LNCAP (cell line): ENCODE data around the gene RPS28.

Experiments
- TF ChIP-seq, protein P1 (sequence below): fragments of 450-650 bp; IDR thresholded peaks from 2 replicates; pipeline ENCODE4 v1.5.1; 2017; ENCODE audit warnings: mild to moderate bottlenecking

The RPS28 gene

DNA sequence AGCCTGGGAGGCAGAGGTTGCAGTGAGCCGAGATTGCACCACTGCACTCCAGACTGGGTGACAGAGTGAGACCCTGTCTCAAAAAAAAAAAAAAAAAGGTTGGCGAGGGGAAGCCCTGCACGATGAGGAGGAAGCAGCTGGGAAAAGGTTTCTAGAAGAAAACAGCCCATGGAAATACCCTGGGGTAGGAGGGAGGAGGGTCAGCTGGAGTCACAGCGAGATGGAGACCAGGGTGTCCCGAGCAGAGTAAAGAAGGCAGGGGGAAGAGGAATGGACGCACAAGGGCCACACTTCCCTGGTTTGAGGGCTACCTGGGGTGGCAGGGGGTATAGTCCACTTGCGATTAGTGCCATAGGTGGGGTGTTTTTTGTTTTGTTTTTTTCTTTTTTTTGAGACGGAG is 15.4 kb downstream of the RPS28 start:
- TF ChIP-seq, protein P1, sequence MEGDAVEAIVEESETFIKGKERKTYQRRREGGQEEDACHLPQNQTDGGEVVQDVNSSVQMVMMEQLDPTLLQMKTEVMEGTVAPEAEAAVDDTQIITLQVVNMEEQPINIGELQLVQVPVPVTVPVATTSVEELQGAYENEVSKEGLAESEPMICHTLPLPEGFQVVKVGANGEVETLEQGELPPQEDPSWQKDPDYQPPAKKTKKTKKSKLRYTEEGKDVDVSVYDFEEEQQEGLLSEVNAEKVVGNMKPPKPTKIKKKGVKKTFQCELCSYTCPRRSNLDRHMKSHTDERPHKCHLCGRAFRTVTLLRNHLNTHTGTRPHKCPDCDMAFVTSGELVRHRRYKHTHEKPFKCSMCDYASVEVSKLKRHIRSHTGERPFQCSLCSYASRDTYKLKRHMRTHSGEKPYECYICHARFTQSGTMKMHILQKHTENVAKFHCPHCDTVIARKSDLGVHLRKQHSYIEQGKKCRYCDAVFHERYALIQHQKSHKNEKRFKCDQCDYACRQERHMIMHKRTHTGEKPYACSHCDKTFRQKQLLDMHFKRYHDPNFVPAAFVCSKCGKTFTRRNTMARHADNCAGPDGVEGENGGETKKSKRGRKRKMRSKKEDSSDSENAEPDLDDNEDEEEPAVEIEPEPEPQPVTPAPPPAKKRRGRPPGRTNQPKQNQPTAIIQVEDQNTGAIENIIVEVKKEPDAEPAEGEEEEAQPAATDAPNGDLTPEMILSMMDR: no peak

DNA sequence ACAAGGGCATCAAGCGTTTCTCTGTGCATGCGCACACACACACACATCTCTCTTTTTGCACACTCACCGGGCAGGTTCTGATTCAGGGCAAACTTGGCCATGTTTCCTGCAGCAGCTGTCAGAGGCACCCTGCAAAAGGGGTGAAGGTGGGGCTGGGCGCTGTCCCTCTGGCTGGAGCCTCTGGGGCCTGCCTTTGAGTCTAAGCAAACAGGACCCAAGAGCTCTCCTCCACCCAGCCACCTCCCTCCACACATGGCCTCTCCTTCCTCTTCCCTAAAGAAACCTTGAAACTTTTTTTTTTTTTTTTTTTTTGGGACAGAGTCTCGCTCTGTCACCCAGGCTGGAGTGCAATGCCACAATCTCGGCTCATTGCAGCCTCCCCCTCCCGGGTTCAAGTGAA is 16.4 kb downstream of the RPS28 start:
- TF ChIP-seq, protein P1: no peak

DNA sequence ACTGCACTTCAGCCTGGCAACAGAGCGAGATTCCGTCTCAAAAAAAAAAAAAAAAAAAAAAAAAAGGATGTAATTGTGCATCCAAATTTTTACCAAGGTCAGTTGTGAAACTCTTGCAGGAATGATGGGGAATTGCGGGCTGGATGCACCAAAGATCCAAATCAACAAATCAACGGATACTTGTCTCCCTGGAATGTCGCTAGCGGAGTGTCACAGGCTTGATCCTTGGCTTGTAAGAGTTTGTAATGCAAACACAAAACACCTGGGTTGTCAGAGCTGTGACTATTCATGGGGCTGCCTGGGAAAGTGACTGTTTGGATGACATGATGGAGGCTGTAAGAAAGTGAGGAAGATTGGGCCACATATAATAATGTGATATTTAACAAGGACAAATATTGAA is 17.5 kb downstream of the RPS28 start:
- TF ChIP-seq, protein P1: no peak

DNA sequence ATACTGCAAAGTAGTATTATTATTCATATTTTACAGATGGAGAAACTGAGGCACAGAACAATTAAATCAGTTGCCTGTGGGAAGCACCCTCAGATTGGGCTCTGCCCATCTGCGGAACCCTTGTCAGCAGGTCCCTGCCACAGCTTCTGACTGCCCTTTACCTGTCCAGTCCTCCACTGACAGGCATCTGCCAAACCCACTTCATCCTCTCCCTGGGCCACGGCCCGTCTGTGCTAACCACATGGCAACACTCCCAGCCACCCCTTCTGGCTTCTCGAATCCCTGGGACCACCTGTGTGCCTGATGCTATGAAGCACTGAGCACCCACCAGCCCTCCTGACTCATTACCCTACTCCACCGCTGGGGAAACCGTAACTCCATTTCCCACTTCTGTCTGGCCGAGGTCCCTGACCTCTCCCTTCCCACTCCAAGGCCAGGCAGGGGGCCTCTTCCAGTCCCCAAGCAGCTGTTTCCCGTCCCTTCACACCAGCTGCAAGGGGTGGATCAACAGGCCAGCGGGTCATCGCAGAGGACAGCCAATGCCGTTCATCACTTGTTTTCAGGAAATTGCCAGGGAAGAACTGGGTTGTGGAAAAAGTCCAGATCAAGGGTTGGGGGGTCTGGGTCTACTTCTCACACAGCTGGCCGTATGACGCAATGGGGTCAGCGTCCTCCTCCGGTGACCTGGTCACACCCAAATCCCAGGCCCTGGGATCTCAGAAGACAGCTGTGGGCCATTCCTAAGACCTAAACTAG is 19.2 kb downstream of the RPS28 start:
- TF ChIP-seq, protein P1: no peak

DNA sequence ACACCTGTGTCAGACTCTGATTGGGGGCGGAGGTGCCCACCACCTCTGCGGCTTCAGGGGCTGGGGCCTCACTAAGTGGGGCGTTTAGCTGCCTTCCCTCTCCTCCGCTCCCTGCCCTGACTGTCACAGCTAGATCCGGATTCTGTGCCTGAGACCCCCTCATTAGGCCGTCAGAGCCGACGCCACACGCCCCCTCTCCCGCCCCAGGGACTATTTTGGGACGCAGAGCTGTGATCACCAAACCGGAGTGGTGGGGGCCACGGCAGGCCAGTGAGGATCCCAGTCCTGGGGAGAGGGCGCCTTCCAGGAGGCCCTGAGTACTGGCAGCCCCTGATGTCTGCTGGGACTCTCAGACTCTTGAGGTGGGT is 21.0 kb downstream of the RPS28 start:
- TF ChIP-seq, protein P1: no peak

DNA sequence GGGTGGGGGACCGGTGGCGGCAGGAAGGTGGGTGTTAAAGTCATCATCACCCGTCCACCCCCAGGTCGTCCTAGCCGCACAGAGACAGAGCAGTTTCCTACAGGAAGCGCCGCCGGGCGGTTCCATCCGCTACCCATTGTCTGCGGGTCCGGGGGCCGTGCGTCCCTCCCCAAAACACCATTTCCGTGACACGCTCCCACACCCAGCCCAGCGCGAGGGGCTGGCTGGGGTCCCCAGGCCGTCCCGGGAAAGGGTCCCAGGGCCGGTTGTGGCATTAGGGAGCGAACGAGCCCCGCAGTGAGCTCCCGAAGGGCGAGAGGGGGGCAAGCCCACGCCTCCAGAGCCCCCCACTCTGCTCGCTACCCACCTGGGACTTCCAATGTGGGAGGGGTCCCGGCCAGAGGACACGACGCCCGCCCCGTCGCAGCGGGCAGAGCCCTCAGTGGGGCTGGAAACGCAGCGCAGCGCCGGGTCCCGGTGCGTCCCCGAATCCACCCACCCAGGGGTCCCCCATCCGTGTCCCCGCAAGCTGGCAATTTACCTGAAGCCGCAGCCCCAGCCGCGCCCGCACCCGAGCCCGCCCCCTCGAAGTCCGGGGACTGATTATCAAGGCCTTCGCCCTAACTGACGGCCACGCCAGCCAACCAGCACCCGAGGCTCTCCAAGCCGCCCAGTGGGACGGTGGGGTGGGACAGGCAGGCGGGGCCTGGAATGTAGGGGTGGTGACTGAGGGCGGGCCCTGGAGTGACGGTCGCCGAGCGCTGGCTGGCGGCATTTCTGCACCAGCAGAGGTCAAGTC is 21.6 kb downstream of the RPS28 start, which contains the start of gene KANK3:
Gene KANK3 (minus strand): TSS at position 579 of the 799 bp plus-strand sequence. CDS start 5,434 bp downstream, outside the sequence.
- TF ChIP-seq, protein P1: no peak

DNA sequence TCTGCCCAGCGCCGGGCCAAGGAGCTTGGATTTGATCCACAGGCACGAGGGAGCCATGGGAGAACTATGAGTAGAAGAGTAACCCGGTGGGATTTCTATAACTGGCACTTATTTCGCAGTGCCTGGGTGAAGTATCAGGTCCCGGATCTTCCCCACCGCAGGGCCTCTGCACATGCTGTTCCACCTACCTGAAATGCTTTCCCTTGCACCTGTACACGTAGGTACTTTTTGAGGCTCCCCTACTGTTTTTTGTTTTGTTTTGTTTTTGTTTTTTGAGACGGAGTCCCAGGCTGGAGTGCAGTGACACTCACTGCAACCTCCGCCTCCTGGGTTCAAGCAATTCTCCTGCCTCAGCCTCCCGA is 22.2 kb downstream of the RPS28 start:
- TF ChIP-seq, protein P1: no peak
